Measurements from ENCODE around the gene USH1C. TPM values are rescaled to one million over a fixed set of nuclear protein-coding genes. Genes with fewer than 3 reads are reported as not detected.

USH1C gene
- total and polyA plus RNA-seq, 9 of the 15 experiments (the other 6 are each of a cell fraction or from before 2014, with no cell fraction given): 0.04 TPM; not detected in 8

DNA sequence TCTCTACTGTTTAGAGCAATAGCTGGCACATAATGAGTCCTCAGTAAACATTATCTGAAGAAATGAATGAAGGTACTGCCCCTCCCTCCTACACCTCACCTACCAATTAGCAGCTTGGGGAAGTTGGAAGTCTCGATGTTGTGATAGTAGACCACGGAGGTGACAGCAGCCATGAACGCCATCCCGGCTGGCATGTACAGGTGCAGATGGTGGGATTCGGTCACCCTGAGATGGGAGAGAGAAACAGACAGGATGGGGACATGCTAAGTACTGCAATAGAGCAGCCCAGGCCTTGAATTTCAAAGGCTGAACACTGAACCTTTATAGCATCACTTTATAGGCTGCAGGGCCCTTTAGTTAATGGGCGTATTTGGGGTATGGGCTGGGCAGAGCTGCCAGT is 74.2 kb downstream of the USH1C start (continued):
- TF ChIP-seq, protein P1, sequence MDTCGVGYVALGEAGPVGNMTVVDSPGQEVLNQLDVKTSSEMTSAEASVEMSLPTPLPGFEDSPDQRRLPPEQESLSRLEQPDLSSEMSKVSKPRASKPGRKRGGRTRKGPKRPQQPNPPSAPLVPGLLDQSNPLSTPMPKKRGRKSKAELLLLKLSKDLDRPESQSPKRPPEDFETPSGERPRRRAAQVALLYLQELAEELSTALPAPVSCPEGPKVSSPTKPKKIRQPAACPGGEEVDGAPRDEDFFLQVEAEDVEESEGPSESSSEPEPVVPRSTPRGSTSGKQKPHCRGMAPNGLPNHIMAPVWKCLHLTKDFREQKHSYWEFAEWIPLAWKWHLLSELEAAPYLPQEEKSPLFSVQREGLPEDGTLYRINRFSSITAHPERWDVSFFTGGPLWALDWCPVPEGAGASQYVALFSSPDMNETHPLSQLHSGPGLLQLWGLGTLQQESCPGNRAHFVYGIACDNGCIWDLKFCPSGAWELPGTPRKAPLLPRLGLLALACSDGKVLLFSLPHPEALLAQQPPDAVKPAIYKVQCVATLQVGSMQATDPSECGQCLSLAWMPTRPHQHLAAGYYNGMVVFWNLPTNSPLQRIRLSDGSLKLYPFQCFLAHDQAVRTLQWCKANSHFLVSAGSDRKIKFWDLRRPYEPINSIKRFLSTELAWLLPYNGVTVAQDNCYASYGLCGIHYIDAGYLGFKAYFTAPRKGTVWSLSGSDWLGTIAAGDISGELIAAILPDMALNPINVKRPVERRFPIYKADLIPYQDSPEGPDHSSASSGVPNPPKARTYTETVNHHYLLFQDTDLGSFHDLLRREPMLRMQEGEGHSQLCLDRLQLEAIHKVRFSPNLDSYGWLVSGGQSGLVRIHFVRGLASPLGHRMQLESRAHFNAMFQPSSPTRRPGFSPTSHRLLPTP (IDR thresholded peaks at IDR 0.05; ENCODE audit: borderline replicate concordance, extremely low read depth, insufficient read length): no peak

DNA sequence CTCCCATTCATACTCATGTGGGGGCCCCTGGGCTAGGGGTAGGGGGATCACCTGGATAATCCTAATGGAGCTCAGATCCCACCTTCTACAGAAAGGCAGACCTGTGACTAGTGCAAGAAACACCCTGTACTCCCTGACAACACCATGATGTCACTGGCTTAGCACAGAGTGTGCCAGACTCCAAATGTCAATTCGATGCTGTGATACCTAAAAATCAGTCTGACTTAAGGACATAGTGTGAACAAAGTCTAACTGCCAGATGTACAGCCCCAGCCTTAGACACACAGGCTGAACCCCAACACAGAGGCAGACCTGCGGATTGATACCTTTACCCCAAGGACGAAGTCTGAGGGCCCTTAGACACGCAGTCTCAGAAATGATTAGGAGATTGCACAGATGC is 76.1 kb downstream of the USH1C start:
- Histone ChIP-seq H3K9ac (ENCODE audit: insufficient read depth in 1 of 2, low read depth in 2 of 2, low read length in 2 of 2) (no peak overlapping the region), H4K20me1 (replicated peaks; ENCODE audit: control insufficient read depth, insufficient read depth, low read length) (no peaks in the 10 kb centered on the region), H3K9me3 (replicated peaks; ENCODE audit: control insufficient read depth, insufficient read depth, low read depth, low read length) (no peaks in the 10 kb centered on the region), H3K27me3 (ENCODE audit: control insufficient read depth in 2 of 2, insufficient read depth in 2 of 2, low read length in 2 of 2) (peaks cover 0 to 15% of the 10 kb centered on the region in 2 experiments; a peak in 2 of 5 replicates), H3K79me2 (ENCODE audit: control insufficient read depth, insufficient read depth, low read length) (no peaks in the 10 kb centered on the region), H3K27ac (ENCODE audit: extremely low read depth, low read depth, low read length) (no peak overlapping the region), H3K4me2 (ENCODE audit: insufficient read depth, low read length) (no peak overlapping the region), H3K9me1 (ENCODE audit: control insufficient read depth, insufficient read depth, low read length) (no peaks in the 10 kb centered on the region), H3K4me1 (replicated peaks in 1 of 2; ENCODE audit: control insufficient read depth in 2 of 2, insufficient read depth in 2 of 2, low read length in 2 of 2) (peaks cover 0 to 5% of the 10 kb centered on the region in 2 experiments; a peak in 3 of 5 replicates), H3K4me3 (no peak overlapping the region), H2AFZ (ENCODE audit: low read depth, low read length) (no peak overlapping the region), H3K36me3 (ENCODE audit: control insufficient read depth, insufficient read depth, low read length) (no peaks in the 10 kb centered on the region)
- 0% methylated on average over 4 of the region's 4 CpGs for WGBS (ENCODE audit: insufficient coverage, low coverage, missing lambda C conversion rate)
- DNase-seq (ENCODE audit: extremely low read depth in 1 of 4, low spot score in 3 of 4): no peak
- POLR2A ChIA-PET: interaction anchor here (1.0 kb wide), 1 partner anchor 21 kb away, joined by 3 read pairs; no protein-coding TSS in a partner anchor
- TF ChIP-seq, protein P2, sequence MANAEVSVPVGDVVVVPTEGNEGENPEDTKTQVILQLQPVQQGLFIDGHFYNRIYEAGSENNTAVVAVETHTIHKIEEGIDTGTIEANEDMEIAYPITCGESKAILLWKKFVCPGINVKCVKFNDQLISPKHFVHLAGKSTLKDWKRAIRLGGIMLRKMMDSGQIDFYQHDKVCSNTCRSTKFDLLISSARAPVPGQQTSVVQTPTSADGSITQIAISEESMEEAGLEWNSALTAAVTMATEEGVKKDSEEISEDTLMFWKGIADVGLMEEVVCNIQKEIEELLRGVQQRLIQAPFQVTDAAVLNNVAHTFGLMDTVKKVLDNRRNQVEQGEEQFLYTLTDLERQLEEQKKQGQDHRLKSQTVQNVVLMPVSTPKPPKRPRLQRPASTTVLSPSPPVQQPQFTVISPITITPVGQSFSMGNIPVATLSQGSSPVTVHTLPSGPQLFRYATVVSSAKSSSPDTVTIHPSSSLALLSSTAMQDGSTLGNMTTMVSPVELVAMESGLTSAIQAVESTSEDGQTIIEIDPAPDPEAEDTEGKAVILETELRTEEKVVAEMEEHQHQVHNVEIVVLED (CRISPR knock-in tag; IDR thresholded peaks at IDR 0.05): no peak
- no peak for TF ChIP-seq MAFF (IDR thresholded peaks at IDR 0.05; ENCODE audit: low read length)
- ATAC-seq: no peak
- CTCF ChIA-PET (ENCODE audit: low intra/inter-chr PET ratio): no interaction called here
- no TSS peak for BruUV-seq (replicated peaks)
- in situ Hi-C loops (cut with MboI) (no loop called here), intact Hi-C loops (cut with micrococcal nuclease) (no loop called here)
- no peak for FAIRE-seq
